Stomach (tissue), 9 donors: Measurements from ENCODE around the gene C4orf50. TPM values are rescaled to one million over a fixed set of nuclear protein-coding genes. Genes with fewer than 3 reads are reported as not detected.

Experiments
- DNase-seq, 2 donors: peaks; one replicate each; pipeline versions ENCODE4 v3.0.0 to v3.0.0-alpha.2; 2013 to 2019
- H3K27ac ChIP-seq, 5 donors: fragments of 200-600 bp in 4 of 5; sonication (generic) in 4 of 5; one replicate each; pipeline ENCODE4 v1.5.1; 2013 to 2019; ENCODE audit warnings: mild to moderate bottlenecking in 1 of 5, moderate library complexity in 1 of 5
- H3K27me3 ChIP-seq, 3 donors: fragments of 200-600 bp; sonication (generic); one replicate each; pipeline ENCODE4 v1.5.1; 2017 to 2019; ENCODE audit warnings: mixed run types in 1 of 3
- H3K36me3 ChIP-seq, 4 donors: fragments of 200-600 bp; sonication (generic); 1 replicate in 3 of 4; 2 replicates in 1 of 4; pipeline ENCODE4 v1.5.1; 2016 to 2019
- H3K4me1 ChIP-seq, 4 donors: fragments of 200-600 bp; sonication (generic); one replicate each; pipeline ENCODE4 v1.5.1; 2016 to 2019
- H3K4me3 ChIP-seq, 4 donors: fragments of 200-600 bp; sonication (generic) in 3 of 4; one replicate each; pipeline ENCODE4 v1.5.1; 2016 to 2019; ENCODE audit warnings: mild to moderate bottlenecking in 1 of 4
- H3K9me3 ChIP-seq, 4 donors: fragments of 200-600 bp; sonication (generic); one replicate each; pipeline ENCODE4 v1.5.1; 2016 to 2019
- CTCF ChIP-seq, 7 experiments: fragments of 450-650 bp in 4 of 7; fragments of 200-600 bp in 3 of 7; sonication (generic) in 3 of 7; IDR thresholded peaks; one replicate each; pipeline ENCODE4 v1.5.1; 2016 to 2019; ENCODE audit warnings: antibody characterized with exemption in 7 of 7, control low read depth in 2 of 7, mild to moderate bottlenecking in 1 of 7
- EP300 ChIP-seq: sonication (generic); formaldehyde crosslinking; IDR thresholded peaks from one replicate; pipeline ENCODE4 v1.6.1; 2017; ENCODE audit warnings: antibody characterized with exemption
- POLR2A ChIP-seq, 4 donors: fragments of 450-650 bp; IDR thresholded peaks; one replicate each; pipeline ENCODE4 v1.6.1; 2016; ENCODE audit warnings: antibody characterized with exemption in 4 of 4, control low read depth in 2 of 4, mild to moderate bottlenecking in 1 of 4, moderate library complexity in 1 of 4
- POLR2AphosphoS5 ChIP-seq, 3 donors: sonication (generic); formaldehyde crosslinking; IDR thresholded peaks; one replicate each; pipeline ENCODE4 v1.6.1; 2016; ENCODE audit warnings: antibody characterized with exemption in 3 of 3
- WGBS, 5 donors: extraction: QIAGEN DNeasy Blood & Tissue Kit in 3 of 5; methylation state at CpG; one replicate each; pipeline versions ENCODE4 v1.1.5 to v1.1.7; 2013 to 2018; 5-methylcytosine and 5-hydroxymethylcytosine counted together
- intact Hi-C: fragments of 100-400 bp; cut with DNase I; formaldehyde crosslinking; loops from one replicate; pipeline ENCODE4 v1.15.1; 2023; ENCODE audit warnings: low total_unique reads
- polyA plus RNA-seq, 3 donors: library from polyadenylated mRNA; stranded (reverse); fragments of 200-250 nt; gene quantifications; one replicate each; pipeline ENCODE4 v1.2.3, GENCODE V29; 2013
- total RNA-seq, 5 donors: library from RNA; depleted of rRNA; stranded (reverse); fragments of >200 nt; gene quantifications; one replicate each; pipeline versions ENCODE4 v1.1.0 to v1.2.3, GENCODE V29; 2014 to 2016
- donor health status: healthy with polysubstance abuse.
- donor health status: Bipolar disorder and iron deficiency.
- donor health status: healthy.

The C4orf50 gene
- total and polyA plus RNA-seq, 8 donors = under 0.01 to 1.8 (median 0.85) TPM; not detected in 4

- no peak for TF ChIP-seq CTCF (IDR thresholded peaks at IDR 0.05)
- no peak for TF ChIP-seq EP300
- TF ChIP-seq POLR2A (IDR thresholded peaks at IDR 0.05) = no peak
- no peak for TF ChIP-seq POLR2AphosphoS5 (IDR thresholded peaks at IDR 0.05)
- WGBS, 5 donors = 1 to 3% (median 1%) methylated on average over 24 to 80 of the region's 81 CpGs
- H3K36me3 ChIP-seq = no peaks in the 10 kb centered on the region
- no peaks in the 10 kb centered on the region for H3K9me3 ChIP-seq
- intact Hi-C loops = no loop called here
- peak overlapping the region in 1 of 5 donors; percentile 17 for H3K27ac ChIP-seq
- H3K27me3 ChIP-seq = peaks cover 35 to 93% (median 67%) of the 10 kb centered on the region in 3 donors
- peaks cover 19 to 42% (median 34%) of the 10 kb centered on the region in 4 donors for H3K4me1 ChIP-seq
- peak overlapping the region; percentile 42 to 55 (median 50) for H3K4me3 ChIP-seq
- peak in 1 of 2 donors; percentile 88 for DNase-seq
These were observed 129.8 kb downstream of the C4orf50 start for GRCh38 chr4:5888222-5889001.

- Histone ChIP-seq H3K9me3 (no peaks in the 10 kb centered on the region), H3K27ac (no peak overlapping the region), H3K4me1 (peaks cover 18 to 38% (median 31%) of the 10 kb centered on the region in 4 donors), H3K36me3 (no peaks in the 10 kb centered on the region), H3K4me3 (peak overlapping the region; percentile 42 to 55 (median 50)), H3K27me3 (peaks cover 33 to 90% (median 61%) of the 10 kb centered on the region in 3 donors)
- TF ChIP-seq EP300 = no peak
- no peak for TF ChIP-seq CTCF (IDR thresholded peaks at IDR 0.05)
- TF ChIP-seq POLR2A (IDR thresholded peaks at IDR 0.05) = no peak
- TF ChIP-seq POLR2AphosphoS5 (IDR thresholded peaks at IDR 0.05) = no peak
- intact Hi-C loops = no loop called here
- WGBS, 5 donors = 1 to 2% (median 2%) methylated on average over 26 to 70 of the region's 70 CpGs
- DNase-seq = peak in 1 of 2 donors; percentile 74
These were observed 130.6 kb downstream of the C4orf50 start for GRCh38 chr4:5887361-5888221.

GRCh38 chr4:5887011-5887360, 131.2 kb downstream of the C4orf50 start:
- H3K36me3 ChIP-seq = no peaks in the 10 kb centered on the region
- H3K4me1 ChIP-seq = peaks cover 13 to 34% (median 28%) of the 10 kb centered on the region in 4 donors
- H3K27me3 ChIP-seq = peaks cover 29 to 90% (median 55%) of the 10 kb centered on the region in 3 donors
- WGBS, 5 donors = 25 to 83% (median 30%) methylated on average over 1 to 8 of the region's 8 CpGs
- H3K9me3 ChIP-seq = no peaks in the 10 kb centered on the region
- peak overlapping the region; percentile 42 to 55 (median 50) for H3K4me3 ChIP-seq
- intact Hi-C loops = no loop called here
- DNase-seq = no peak
- no peak overlapping the region for H3K27ac ChIP-seq
- TF ChIP-seq POLR2A (IDR thresholded peaks at IDR 0.05) = no peak
- TF ChIP-seq POLR2AphosphoS5 (IDR thresholded peaks at IDR 0.05) = no peak
- TF ChIP-seq CTCF (IDR thresholded peaks at IDR 0.05) = peak in 1 of 7 experiments; percentile 1
- no peak for TF ChIP-seq EP300

GRCh38 chr4:5885733-5886132, 132.5 kb downstream of the C4orf50 start:
- DNase-seq = no peak
- 58 to 73% (median 62%) methylated on average over 3 of the region's 3 CpGs for WGBS, 5 donors
- peaks cover 28 to 90% (median 43%) of the 10 kb centered on the region in 3 donors for H3K27me3 ChIP-seq

More at GRCh38 chr4:5885733-5886132, 132.5 kb downstream of the C4orf50 start:
- intact Hi-C loops = no loop called here
- Histone ChIP-seq H3K27ac (no peak overlapping the region), H3K36me3 (no peaks in the 10 kb centered on the region), H3K9me3 (no peaks in the 10 kb centered on the region), H3K4me3 (no peak overlapping the region), H3K4me1 (peaks cover 13 to 31% (median 27%) of the 10 kb centered on the region in 4 donors)
- TF ChIP-seq POLR2A (IDR thresholded peaks at IDR 0.05) (no peak), CTCF (IDR thresholded peaks at IDR 0.05) (no peak), EP300 (no peak), POLR2AphosphoS5 (IDR thresholded peaks at IDR 0.05) (no peak)
